CD4-positive, alpha-beta T cell treated with Interleukin-15 for 4 hours (primary cell): Measurements from ENCODE around the gene TM9SF4.
"Not testable (repeated sequence)": the region's sequence is repeated elsewhere in the genome, so short reads cannot be mapped to it uniquely, and the experiment has no call there.

Experiments used
- DNase-seq: peaks from one replicate; pipeline ENCODE4 v3.0.0-alpha.2; 2020; ENCODE audit warnings: low spot score

The TM9SF4 gene

DNA sequence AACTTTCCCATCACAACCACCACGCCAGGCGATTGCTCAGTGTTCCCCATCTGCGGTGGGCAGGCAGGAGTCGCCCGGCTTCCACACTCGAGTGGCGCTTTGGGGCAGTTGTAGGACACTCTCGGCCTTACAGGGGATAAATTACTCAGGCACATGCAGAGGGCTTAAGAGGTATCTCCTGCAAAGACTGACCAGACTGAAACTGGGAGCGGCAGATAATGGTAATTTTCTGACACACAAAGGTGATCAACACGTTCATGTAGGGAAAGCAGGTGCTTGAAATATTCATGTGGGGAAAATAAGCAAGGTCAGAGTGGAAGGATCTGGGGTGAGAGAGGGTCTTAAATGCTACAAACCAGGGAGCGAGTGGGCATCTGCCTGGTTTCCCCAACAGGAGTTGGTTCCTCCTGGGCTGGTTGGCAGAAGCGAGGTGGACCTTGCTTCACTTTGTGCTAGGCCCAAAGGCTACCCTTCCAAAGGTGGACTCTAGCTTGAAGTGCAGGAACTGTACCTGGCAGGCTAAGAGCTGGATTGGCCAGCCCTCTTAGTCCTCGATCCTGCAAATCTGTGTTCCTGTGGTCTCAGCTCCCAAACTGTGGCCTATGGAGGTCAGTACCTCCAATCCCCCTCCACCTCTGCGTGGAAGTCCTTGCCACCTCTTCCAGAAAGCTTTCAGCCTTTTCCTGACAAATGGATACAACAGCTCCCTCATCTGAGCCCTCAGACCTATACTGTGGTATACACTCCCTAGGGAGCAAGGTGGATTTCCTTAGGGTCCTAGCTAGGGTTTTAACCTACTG is 81.3 kb downstream of the TM9SF4 start:
- DNase-seq = no peak

DNA sequence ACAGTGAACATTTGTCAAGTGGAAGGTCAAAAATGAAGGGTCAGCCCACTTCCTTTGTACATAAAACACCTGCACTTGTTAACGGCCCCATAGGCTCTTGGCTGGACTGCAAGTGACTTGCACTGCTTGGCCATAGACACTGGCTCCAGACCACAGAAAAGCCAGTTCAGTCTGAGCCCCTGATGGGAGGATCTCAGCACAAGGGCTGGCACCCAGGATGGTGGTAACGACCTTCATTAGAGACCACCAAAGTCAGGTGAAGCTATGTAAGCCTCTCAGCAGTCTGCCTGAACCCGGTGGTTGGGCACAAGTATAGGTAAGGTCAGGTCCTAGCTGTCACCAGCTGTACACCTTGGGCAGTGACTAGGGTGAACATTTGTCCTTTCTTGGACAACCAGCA is 81.9 kb downstream of the TM9SF4 start:
- no peak for DNase-seq

DNA sequence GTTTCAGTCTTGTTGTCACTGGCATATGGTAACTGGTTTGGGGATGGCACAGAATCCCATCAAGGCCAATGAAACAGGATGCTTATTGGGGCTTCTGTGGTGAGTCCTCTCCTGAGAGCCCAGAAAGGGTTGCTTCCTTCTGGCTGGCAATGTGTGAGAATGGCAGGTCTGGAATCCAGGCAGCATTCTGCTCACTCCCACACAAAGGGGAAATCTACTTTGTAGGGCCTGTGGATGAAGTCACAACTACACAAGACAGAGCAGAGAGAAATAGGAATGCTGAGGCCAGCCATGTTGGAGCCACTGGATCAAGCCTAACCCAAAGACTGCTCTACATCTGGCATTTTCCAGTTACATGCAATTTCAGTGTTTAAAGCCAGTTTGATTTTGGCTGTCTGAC is 82.4 kb downstream of the TM9SF4 start:
- no peak for DNase-seq

DNA sequence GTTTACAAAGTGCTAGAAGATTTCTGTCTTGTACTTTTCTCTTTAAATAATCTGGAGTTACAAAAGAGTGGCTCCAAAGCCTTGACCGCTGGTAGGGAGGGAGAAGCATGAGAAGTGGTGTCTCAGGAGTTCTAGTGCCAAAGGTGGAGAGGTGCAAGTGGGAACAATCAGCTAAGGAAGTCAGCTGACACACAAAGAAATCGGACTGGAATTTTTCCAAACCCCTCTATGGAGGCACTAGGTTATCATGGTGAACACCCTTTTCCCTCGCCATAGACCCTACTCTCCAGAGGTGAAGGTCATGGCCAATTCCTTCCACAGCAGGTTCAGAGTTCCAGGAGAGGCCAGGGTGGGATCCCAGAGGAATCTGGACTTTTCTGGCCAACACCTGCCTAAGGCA is 83.2 kb downstream of the TM9SF4 start:
- no peak for DNase-seq

DNA sequence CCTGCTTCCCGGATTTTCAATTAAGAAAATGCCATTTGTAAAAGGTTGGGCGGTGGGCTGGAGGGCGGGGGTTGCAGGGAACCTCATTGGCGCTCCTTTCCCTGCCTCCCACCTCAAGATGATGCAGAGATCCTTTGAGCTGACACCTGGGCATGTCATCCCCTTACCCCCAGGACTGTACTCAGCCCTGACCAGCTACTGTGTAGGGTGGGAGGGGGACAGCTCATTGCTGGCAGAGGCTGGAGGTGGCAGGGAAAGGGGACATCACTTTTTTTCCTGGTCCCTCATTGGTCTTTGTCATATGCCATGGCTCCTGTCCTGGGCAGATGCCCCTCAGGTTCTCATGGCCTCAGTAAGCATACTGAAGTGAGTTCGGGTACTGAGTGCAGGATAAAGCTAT is 83.8 kb downstream of the TM9SF4 start:
- not testable (repeated sequence) for DNase-seq

DNA sequence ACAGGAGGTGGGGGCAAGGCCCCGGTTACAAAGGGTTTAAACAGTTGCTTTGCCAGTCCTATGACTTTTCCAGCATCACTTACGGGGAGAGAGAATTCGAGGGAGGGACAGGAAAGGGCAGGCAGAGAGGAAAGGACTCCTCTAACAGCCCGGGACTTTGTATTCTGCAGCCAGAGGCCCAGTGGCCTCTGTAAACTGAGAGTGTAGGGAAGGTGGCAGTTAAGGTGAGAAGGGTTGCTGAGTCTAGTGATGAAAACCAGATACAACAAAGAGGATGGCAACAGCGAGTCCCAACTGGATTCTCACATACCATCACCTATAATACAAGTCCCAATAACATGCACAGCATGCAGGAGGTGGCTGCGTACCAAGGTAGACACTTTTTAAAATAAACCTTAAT is 84.5 kb downstream of the TM9SF4 start:
- DNase-seq = no peak

DNA sequence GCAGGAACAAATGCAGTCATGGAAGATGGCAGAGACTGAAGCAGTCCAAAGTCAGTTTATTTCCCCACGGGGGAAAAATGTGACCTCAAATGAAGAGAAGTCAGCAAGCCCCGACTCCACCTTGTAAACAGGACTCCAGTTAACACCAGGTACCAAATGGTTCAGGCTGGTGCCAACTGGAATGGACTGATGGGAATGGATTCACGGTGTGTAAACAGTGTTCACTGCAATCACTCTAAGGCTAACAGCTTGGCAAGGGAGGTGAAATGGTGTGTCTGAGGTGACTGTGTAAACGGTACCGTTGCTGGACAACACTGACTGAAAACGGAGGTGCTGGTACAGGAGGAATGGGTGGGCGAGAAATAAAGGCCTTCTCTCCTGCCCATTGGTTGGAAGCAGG is 86.1 kb downstream of the TM9SF4 start:
- no peak for DNase-seq

DNA sequence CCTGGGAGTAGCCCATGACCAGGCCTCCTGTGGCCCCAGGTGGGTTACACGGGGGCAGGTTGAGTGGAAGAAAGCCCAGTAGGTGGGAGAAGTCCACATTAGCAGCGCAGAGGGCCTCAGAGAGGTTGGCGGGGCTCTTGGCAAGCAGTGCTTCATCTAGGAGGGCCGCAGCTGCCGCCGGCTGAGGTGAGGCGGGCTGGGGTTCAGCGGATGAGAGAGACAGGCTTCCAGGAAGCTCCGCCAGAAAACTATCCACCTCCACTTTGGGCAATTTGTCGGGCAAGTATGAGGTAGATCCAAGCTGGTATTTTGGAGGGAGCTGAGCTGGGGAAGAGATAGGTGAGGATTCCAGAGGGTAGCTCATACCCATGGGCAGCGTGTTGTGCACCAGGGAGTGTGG is 87.1 kb downstream of the TM9SF4 start:
- not testable (repeated sequence) for DNase-seq

DNA sequence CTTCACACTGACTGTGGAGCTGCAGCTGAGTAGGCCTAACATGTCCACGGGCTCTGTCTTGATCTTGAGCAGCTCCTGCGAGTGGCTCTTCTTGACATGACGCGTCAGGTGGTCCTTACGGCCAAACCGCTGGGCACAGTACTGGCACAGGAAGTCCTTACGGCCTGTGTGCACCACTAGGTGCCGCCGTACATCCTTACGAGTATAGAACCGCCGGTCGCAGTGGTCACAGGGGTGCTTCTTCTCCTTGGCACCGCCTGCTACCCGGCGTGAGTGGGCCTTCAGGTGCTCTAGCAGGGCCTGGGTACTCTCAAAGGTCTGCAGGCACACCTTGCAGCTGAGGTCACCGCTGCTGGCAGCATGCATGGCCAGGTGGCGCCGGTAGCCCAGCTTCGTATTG is 87.6 kb downstream of the TM9SF4 start:
- DNase-seq = not testable (repeated sequence)

DNA sequence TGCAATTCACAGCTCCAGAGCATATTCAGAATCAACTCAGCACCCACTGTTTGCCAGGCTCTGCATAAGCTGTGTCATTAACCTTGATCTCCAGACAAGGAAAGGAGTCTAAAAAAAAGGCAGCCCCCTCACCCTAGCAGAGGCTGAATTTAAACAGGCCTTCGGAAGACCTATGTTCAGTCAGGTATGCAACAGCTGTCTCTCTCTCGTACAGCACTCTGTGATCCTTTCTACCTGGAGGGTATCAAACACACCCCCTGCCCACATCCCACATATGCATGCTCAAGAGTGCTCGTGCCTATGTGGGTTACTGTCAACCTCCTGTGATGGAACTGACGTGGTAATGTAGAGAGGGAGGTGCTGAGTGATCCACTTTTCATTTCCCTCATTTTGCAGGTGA is 89.5 kb downstream of the TM9SF4 start:
- no peak for DNase-seq

DNA sequence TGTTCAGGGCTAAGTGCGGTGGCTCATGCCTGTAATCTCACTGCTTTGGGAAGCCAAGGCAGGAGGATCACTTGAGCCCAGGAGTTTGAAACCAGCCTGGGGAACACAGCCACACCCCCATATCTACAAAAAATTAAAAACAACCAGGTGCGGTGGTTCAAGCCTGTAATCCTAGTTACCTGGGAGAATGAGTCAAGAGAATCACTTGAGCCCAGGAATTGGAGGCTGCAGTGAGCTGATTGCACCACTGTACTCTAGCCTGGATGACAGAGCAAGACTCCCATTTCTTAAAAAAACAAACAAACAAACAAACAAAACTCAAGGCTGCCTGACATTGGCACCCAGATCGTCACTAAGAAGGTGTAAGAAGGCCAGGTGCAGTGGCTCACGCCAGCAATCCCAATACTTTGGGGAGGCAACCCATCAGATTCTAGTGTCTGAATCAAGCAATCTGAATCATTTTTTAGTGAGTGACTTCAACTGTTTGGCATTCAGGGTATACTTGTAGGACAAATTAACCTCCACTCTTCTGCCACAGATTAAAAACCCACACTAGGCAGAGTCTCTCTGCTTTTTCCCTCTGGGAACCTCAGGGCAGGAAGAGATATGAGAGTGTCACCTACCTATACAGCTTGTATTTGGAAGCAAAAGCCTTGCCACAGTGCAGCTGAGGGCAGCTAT is 91.9 kb downstream of the TM9SF4 start:
- no peak for DNase-seq

DNA sequence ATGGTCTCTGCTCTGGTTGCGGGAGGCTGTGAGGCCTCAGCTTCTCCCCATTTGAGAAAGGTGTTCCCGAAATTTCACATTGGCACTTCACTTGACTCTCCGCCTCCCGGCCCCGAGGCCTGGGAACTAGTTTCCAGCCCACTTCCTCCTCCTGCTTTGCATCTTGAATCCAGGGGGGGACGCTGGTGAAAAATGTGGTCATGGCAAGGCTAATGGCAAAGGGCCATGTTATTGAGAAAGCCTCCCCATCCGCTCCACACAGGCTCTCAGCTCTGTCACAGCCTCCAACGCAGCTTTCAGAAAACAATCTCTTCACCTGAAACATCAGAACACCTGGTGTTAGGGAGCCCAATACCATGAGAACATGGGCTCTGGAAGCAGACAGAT is 92.5 kb downstream of the TM9SF4 start:
- DNase-seq = no peak

DNA sequence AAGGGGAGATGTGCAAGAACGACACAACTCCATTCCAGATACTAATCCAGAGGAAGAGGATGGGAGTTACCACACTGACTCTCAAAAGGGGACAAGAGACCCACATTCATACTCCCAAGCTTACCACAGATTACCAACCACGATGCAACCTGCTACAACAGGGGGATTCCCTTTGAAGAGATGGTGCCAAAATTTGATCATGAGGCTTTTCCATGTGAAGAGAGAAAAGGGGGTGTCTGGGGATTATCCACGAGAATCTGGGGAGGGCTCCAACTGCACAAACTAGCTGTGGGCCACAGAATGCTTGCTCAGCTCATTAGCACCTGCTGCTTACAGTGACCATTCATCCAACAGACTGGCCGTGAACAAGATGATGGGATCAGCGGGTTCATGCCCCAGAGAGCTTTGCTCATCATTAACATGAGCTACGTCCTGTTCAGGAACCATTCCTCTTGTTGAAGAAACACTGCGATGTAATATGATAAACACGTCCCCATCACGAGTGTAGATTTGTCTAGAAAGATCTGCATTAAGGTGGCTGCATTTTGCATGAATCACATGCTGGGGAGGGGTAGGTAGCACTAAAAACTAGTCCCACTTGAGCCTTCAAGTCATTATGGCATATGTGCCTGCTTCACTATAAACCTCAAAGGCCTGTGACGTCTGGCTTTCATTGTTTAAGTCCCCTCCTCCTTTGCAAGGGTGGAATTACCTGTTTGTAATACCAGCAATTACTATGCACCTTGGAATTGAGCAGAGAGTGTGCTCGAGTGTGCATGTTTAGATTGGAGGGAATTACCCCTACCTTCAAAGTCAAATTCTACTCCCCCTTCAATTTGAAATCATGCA is 94.1 kb downstream of the TM9SF4 start:
- DNase-seq = no peak

DNA sequence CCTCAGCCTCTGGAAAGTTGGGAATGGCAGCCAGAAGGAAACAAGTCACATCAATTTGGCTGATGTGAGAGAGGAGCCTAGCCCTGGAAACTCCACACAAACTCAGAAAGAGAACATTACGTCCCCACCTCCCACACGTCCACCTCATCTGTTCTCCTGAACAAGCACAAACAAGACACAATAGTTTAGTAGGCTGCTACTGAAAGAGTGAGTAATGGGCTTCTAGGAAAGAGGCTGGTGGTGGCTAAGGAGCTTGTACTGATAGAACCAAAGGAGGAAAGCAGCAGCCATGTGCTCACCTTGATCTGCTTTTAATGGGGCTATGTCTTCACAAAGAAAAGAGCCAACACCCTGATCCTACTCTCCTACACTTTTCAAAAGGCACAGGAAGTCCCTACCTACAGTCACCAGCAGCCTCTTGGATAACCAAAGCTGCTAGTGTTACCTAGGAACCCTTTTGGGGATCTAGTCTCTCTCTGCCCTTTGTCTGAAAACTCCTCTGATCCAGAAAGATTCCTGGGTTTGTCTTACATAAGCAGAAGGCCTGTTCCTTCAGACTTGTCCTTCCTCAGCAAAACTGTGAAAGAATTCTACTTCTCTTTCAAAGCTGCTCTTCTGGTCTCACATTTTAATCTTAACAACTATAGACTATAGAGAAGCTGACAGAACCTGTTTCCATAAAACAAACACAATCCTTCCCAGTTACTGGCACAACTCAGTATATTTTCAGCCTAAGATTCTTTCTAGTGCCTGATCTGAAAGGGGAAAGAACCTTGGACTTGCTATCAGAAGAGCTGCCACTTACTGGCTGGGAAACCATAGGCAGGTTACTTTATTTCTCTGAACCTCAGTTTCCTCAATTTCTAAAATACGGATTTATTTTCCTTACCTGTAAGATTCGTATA is 94.9 kb downstream of the TM9SF4 start:
- peak; percentile 28 for DNase-seq

DNA sequence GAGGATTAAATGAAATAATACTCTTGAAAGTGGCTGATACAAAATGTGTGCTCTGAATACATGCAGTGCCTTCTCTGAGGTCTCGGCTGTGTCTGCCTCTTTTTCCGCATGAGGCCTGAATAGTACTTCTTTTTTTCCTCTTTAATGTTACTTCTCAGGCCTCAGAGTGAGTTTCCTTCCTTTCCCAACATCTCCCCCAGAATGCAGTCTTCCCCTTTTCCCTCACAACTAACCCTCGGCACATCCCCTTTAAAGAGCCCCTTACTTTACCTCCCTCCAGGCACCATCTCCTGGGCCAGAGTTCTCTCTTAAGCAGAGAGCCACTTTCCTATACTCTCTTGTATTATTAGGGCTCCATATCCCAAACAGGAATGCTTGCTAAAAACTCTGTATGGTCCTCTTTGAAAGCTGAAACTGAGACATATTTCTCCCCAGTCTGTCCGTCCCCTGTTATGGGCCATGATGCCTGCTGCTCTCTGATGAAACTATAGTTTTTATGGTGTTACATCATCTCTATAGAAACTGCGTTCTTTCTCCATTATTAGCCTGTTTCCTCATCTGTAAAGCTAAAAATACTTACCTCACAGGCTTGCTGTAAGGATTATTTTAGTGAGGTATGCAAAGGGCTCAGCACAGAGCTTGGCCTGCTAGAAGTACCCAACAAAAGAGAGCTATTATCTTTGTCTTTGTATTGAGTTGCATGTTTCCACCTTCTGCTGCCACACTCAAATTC is 95.8 kb downstream of the TM9SF4 start:
- no peak for DNase-seq

DNA sequence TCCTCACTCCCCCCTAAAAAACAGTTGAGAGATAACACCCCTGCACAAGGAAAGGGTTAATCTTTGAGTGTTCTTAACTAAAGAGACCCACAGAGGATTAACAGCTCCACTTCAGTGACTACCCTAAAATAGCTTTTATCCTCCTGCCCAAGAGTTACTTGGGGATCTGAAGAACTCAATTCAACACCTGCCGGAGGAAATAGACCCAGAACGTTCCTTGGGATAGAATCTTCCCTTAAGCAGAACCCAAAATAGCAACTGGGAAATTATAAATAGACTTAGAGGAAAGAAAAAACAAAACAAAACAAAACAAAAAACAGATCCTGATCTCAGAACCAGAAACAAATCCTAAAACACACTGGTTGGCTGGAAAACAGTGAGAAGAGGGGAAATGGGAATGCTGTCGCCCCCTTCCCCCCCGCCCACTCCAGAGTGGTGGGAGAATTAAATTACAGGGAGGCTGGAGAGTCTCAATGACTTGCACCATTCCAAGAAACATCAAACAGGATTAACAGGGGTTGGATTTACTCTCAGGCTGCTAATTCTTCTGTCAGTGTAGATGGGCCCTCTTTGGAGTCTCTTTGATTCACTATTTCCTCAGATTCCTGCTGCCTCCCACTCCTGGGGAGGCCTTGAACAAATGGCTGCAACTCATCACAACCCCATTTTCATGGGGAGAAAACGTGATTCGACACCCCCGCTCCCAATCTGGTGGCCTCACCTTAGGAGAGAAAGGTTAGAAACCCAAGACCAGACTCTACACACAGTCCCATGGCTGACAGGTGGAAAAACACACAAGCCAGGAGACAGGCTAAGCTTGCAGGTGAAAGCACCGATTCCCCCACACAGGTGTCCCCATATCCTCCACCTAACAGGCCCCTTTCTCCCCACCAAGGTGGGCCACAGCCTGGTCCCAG is 96.6 kb downstream of the TM9SF4 start:
- DNase-seq = no peak

DNA sequence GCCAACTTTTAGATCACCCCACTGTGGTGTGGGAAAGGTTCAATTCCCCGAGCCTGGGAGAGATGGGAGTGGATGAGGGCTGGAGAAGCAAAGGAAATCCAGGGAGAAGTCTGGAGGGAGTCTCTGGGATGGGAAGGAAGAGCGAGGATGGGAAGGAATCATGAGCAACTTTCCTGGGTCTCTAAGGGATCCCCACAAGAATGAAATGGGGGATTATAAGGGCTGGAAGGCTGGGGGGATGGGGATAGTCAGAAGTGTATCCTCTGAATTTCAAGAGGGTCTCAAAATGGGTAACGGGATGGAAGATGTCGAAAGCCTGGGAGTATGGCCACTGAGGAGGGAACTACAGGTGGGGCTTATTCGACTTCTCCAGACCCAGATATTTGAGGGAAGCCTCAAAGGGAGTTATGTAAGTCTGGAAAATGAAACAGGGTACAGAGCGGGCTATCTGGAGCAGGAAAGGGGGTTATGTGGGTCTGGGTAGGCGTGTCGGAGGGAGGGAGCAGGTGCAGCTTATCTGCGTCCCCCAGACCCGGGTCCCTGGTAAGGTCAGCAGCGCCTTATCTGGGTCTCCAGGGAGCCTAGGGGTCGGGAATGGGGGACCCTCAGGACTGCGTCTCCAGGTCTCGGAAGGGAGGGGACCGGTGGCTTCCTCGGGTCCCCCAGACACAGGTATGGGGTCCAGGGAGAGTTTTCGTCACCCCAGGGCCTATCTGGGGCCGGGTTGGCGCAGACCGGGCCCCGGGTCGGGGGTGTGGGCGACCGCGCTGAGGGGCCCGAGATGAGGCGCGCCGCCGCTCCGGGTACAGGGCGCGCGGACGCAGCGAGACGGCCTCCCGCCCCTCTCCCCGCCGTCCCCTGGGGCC is 97.5 kb downstream of the TM9SF4 start:
- DNase-seq = no peak

DNA sequence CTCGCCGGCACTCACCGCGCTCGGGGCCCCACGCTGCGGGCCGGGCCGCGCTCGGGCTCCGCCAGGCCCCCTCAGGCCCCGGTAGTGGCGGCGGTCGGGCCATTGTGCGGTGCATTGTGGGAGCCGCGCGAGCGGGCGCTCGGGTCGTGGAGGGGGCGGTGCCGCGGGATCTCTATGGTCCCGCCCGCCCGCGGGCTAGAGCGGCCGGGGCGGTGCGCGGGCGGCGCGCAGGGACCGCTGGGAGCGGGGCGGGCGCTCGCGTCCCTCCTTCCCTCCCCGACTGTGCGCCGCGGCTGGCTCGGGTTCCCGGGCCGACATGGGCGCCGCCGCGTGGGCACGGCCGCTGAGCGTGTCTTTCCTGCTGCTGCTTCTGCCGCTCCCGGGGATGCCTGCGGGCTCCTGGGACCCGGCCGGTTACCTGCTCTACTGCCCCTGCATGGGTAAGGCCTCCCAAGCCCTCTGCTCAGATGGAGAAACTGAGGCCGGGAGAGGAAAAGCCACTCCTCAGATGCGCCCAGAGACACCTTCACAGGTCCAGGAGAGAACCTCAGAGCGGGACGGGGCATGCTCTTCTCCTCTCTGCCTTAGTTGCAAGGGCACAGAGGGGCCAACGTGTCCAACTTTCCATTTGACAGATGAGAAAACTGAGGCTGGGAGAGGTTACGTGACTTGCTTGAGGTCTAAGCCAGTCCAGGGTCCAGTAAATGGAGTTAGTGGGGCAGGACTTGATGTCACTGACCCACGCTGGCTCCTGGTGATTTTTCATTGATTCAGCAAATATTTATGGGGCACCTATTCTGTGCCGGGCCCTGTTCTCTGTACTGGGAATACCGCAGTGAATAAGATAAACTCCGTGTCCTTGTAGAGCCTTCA is 98.3 kb downstream of the TM9SF4 start, which contains the start of the genes PLAGL2 and POFUT1:
PLAGL2 (minus strand) TSS at position 118 of the 873 bp plus-strand sequence. CDS start 5,565 bp downstream, outside the sequence.
POFUT1 (plus strand) TSS at position 255 of the 873 bp plus-strand sequence; CDS start at position 317, 62 bp downstream.
- peak; percentile 90 for DNase-seq
